HG03060 (cell line): ENCODE results near the gene IGFBPL1.
"Not testable (repeated sequence)": the region's sequence is repeated elsewhere in the genome, so short reads cannot be mapped to it uniquely, and the experiment has no call there.

Experiments used
- ATAC-seq: cut with Tn5 transposase; IDR thresholded peaks from one replicate; pipeline ENCODE4 v1.9.1; 2021; ENCODE audit warnings: low read depth, moderate number of reproducible peaks; ENCODE audit not compliant: unreplicated experiment

The IGFBPL1 gene

DNA sequence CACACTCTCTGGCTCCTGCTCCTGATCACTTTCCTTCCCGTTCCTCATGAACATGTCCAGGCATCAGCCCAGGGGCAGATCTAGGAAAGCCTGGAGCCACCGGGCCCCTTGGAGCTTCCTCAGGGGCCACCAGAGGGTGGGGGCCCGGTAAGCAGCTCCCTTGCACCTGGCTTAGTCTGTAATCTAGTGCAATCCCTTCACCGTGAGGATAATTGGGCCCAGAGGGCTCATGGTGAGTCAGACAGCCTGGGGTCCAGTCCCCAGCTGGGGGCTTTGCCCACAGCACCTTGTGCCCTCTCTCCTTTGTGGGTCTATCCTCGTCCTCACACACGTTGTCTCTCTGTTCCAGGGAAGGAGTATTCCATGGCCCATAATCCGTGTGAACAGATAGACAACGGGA, 42.1 kb downstream of the IGFBPL1 start:
- ATAC-seq: no peak

DNA sequence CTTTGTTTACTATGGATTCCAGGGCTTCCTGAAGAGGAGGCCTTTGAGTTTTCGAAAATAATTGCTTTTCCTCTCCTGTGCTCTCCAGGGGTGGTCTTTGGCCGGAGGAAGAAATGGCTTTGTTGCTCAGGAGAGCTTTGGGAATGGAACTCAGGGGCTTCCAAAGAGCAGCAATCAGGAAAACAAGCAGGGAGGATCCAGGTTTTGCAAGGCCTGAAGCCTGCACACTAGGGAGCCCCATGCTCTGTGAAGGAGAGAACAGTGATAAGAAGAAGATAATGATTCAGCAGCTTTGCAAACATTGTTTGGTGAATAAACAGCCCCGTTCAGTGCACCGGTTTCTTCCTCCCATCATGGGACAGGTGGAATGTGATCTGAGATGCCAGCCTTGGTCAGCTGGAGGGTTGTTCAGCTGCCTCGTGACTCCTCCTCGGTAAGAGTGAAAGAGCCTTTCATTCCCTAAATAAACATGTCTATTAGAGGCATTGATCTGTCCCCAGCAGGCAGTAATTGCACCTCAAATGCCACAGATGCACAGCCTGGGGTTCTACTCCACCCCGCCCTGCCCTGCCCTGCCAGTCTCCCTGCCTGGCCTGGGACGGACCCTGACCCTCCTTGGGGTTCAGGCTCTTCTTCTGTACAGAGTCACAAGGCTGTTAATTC, 43.3 kb downstream of the IGFBPL1 start:
- no peak for ATAC-seq

DNA sequence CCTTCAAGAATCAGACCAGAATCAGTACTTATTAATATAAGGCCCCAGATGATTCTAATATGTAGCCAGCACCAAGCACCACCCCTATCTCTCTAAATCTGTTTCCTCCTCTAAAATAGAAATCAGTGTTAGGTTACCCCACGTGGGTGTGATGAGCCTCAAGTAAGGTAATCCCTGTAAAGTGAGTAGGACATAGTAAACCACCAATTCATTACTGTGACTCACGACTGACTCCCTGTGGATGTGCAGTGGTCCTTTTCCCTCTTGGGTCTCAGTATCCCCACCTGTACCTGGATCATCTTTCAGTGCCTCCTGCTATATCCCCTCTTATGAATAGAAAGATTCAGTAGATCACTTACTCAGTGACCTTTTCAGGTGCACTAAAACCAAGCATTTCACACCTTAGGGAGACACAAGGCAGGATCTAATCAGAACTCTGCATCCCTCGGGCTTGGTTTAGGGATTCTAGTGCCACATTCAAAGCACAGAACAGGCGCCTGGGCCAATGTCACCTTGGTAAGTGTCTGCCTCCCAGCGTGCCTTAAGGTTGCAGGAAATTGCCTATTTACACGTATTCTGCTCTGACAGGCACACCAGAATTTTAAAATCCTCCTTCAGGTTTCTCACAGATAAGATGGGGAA, 43.9 kb downstream of the IGFBPL1 start:
- ATAC-seq: no peak

DNA sequence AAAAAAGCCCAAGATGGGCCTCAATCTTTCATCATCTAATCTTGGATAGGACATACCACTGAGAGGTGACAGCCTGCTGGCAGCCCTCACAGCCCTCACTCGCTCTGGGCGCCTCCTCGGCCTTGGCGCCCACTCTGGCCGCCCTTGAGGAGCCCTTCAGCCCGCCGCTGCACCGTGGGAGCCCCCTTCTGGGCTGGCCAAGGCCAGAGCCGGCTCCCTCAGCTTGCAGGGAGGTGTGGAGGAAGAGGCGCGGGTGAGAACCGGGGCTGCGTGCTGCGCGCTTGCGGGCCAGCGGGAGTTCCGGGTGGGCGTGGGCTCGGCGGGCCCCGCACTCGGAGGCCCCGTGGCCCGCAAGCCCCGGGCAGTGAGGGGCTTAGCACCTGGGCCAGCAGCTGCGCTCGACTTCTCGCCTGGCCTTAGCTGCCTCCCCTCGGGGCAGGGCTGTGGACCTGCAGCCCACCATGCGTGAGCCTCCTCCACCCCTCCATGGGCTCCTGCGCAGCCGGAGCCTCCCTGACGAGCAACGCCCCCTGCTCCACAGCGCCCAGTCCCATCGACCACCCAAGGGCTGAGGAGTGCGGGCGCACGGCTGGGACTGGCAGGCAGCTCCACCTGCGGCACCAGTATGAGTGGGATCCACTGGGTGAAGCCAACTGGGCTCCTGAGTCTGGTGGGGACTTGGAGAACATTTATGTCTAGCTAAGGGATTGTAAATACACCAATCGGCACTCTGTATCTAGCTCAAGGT, 46.7 kb downstream of the IGFBPL1 start:
- not testable (repeated sequence) for ATAC-seq

DNA sequence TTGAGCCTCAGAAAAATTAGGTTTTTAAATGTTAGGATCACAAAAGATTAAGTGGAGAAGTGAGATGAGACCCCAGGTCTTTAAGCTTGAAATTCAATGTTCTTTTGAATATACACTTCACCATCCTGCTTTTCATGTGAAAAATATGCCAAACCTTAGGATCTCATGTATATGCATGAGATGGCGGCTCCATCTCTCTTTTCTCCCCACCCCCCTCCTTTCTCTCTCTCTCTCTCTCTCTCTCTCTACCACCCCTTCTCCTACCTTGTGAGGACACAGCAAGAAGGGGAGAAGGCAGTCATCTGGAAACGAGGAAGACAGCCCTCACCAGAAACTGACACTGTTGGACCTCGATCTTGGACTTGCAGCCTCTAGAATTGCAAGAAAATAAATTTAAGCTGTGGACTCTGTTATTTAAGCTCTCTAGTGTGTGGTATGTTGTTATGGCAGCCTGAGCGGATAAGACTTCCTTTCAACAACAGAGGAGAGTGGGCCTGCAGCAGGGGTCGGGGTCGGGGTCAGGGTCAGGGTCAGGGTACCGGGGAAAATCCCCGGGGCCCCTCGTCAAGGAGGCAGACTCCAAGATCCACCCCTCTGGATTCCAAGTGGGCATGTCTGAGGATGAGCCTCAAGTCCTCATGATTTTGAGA, 48.1 kb downstream of the IGFBPL1 start:
- ATAC-seq: no peak

DNA sequence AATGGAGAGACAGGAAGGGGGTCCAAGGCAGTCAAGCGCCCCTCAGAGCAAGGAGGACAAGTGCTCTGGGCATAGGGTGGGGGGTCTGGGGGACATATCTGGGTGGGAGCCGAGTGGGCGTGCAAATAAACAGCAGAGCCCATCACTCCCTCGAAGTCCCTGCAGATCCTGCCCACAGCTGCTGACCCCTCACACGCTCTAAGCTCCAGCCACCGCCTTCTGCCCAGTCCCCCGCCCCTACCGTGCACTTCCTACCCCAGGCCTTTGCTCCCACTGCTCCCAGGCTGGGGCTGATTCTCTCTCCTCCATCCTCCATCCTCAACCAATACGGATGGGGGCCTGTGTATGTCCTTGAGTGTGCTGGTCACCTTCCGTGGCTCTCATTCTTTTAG, 48.7 kb downstream of the IGFBPL1 start:
- no peak for ATAC-seq

DNA sequence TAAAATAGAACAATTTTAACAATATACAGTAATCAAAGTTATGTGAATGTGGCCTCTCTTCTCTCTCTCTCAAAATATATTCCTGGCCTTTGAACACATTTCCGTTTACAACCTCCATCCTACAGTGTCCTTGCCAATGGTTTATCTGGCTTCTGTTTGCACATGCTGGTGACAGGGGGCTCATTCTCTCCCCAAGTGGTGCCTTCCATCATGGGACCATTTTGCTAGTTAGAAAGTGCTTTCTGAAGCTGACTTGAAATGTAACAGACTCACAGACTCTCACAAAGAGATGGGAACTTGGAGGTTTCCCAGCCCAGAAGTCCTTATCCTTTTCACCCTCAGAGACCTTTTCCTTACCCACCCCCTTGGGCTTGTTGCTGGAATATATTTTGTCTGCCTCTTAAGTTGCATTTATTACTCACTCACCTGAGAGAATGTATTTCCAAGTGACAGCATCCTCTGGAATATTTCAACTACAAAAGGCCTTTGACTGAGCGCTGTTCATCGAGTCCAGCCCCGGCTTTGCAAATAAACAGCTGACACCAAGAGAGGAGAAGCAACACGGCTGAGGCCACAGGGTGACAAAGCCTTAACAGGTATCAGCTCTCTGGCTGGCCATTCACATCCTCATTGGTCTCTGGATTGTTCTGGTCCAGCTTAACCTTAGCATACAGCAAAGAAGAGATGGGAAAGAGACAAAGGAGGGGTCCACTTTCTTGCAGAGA, 49.2 kb downstream of the IGFBPL1 start:
- no peak for ATAC-seq

DNA sequence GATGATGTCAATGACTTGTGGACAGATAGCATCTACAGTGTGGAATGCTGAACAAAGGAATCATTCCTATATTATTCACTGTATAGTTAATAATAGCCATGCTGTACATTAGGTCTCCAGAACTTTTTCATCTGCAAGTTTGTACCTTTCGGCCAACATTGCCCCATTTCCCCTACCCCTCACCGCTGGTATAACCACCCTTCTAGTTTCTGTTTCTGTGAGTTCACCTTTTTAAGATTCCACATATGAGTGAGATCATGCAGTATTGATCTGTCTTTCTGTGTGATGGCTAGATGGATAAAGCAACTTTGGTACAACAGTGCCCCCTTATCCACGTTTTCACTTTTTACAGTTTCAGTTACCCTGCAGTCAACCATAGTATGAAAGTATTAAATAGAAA, 50.6 kb downstream of the IGFBPL1 start:
- no peak for ATAC-seq

DNA sequence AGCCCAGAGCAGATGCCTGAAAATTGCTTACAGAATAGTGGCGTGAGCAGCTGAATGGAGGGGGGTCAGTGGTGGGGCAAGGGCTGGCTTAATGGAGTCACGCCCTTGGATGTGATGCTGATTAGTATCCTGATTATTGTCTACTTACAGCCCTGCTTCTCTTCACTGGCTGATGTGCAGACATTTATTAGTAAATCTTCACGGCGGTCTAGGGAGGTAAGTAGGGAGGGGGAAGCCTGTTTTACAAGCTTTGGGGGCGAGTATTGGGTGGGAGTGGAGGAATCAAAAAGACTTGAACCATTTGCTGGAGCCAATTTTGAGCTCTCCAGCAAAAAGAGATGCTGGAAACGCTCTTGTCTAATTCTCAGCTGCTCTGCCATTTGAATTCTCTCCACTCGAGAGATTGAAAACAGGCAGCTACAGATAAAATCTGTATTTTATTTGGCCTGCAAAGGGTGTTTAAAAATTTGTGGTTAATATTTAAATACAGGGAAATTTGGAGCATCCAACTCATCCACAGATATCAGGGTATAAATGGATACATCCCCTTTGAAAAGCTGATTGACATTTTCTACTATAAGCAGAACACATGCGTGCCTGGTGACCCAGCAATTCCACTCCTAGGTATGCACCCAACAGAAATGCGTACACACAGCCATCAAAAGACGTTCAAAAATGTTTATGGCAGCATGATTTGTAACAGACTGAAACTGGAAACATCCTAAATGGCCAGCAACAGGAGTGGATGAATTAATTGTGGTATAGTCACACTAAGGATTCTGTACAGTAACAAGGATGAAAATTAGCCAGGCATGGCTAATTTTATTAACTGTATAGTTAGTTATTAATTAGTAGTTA, 51.3 kb downstream of the IGFBPL1 start:
- no peak for ATAC-seq

DNA sequence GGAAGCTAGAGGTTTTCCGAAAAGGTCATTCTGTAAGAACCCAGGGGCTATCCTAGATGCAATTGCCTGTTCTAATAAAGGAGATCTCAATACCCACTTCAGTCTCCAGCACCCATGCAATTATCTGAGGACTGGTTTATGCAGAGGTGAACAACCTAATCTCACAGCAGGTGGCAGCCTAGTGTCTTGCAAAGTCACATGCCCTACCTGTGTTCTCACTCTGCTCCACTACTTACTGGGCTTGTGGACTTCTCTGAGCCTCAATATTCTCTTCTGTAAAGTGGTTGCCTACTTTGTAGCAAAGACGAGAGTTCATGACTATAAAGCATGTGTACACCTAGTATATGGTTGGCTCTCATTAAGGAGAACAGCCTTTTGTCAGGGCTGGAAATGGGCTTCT, 52.8 kb downstream of the IGFBPL1 start:
- ATAC-seq: no peak

DNA sequence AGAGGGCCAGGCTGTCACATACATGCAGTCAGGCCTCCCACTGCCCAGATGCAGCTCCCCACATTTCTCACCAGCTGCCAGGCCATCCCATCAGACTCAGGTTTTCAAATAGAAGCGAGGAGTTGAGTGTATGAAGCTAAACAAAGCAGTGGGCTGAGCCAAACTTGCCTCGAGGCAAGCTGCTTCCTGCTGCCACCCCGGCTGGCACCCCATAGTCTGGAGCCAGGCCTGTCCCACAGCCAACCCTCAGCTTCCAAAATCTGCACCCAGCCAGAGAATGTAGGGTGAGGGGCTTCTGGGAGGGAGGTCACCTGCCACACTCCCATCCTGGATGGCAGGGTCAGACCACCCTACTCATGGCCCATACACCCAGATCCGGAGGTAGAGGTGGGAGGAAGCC, 54.1 kb downstream of the IGFBPL1 start:
- ATAC-seq: no peak

DNA sequence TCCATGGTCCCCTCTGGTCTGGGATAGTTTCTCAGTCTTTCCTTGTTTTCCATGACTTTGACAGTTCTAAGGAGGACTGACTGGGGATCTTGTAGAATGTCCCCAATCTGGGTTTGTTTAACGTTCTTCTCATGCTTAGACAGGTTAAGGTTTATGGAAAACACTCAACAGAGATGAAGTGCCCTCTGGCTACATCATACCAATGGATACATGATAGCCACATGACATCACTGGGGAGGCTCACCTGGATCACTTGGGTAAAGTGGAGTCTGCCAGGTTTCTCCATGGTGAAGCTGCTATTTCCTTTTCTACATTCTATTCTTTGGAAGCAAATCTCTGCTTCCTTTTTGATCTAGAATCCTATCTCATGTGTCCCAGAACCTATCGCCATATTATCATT, 55.5 kb downstream of the IGFBPL1 start:
- ATAC-seq: no peak

DNA sequence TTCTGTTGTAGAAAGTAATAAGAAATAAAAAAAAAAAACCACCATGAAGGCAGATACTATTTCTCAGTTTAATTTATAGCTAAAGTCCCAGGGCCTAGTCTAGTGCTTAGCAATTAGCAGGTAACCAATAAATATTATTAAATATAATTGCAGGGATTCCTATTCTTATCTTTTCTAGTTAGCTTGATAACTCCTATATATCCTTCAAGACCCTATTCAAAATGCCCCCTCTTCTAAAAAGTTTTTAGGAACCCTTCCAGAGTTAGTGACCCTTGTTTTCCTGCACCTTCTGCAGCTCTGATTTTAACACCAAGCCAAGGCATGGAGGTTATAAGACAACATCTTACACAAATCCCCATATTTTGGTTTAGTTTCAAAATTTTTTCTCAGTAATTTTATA, 56.4 kb downstream of the IGFBPL1 start:
- ATAC-seq: no peak

DNA sequence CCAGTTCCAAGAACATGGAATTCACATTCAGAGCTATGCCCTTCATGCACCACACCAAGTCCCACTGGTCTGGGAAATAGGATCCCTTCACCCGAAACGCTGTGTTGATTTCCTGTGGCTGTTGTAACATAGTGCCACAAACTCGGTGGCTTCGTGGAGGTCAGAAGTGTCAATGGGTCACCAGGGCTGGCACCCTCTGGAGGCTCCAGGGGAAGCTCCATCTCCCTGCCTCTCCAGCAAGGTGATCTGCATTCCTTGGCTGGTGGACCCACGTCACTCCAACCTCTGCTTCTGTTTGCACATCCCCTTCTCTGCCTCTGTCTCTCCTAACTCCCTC, 60.7 kb downstream of the IGFBPL1 start:
- ATAC-seq: no peak

DNA sequence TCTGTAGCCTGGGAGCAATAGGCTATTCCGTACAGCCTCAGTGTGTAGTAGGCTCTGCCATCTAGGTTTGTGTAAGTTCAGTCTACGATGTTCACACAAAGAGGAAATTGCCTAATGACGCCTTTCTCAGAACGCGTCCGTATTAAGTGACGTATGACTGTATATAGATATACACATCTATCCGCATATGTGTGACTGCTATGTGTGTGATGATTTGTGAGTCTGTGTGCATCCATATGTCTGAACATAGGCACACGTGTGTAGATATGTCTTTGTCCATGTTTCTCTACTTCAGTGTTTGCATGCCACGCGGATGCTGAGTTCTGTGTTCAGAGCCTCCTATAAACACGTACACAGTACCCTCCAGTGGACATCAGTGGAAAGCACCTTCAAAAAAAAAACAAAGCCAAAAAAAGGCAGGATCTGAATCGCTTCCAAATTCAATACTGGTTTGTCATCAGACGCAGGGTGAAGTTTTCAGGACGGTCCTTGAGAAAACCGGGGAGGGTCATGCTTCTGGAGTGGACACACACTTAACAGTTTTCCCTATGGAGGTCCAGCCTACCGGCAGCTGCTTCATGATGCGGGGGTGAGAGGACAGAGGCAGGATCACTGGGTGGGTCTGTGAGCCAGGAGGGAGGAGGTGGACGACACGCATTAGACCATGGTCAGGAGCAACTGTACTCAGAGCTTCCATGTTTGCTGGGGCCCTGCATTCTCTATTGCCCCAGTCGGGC, 61.2 kb downstream of the IGFBPL1 start:
- no peak for ATAC-seq

DNA sequence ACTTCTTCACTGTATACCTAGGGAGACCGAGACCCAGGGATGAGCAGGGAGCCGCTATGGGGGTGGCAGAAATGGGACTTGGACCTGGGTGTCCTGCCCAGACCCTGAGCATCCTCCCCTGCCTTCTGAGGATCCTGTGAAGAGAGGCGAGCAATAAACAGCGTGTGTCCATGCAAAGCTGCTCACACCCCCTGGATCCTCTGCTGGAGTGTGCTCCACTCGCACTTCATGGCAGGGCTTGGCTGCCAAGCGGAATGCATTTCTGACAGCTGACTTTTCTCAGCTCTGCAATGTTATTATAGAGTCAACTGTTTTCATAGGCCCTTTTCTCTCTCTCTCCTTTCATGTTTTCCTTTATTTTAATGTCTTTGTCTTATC, 62.8 kb downstream of the IGFBPL1 start:
- ATAC-seq: no peak

DNA sequence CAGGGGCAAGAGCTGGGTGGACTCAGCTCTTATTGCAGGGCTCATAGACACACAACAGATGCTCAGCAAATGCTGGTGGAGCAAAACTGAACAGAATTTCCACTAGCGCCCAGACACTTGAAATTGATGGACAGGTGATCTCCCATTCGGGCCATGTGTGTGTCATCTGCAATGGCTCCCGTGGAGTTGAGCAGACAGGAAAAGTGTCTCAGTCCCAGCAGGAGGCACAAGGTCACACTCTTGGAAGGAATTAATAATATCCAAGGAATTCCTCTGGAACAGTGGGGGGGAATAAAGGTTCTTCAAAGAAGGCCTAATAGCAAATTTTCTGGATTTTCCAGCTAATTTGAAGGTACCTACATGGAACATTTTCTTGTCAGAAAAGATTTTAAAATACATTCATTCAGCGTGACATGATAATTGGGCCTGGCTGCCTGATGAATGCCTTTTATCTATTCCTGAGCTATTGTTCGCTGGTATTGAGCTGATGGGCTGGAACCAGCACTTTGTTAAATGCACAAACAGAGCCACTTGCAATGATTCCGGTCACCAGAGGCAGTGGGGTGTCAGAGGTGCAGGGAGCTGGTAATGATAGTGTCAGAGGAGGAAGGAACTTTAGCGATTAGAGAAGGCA, 63.3 kb downstream of the IGFBPL1 start:
- ATAC-seq: no peak

DNA sequence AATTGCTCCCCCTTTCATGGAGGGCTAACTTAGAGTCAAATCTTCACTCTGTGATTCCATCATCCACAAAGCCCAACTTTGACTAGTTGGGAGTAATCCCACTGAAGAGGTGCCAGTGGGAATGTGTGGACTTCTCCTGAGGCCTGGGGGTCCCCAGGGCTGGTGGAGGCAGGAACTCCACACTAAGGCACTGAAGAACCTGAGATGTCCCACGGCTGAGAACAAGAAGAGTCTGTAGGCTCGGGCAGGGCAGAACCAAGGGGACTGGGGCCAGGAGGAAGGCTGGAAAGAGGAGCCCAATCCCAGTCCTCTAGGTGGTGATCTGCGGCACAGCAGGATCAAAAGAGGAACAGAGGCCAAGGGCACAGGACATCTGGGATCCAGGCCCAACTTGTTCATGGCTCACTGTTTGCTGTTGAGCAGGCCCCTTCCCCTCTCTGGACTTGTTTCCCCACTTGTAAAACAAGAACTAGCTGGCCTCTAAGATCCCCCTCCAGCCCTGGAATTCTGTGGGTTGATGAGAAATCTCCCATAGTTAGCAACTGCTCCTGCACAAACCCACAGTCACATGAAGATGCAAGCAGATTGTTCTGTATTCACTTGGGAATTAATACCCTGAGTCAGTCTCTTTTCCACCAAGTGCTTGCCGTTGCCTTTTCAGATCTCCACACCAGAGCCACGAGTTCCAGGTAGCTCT, 64.4 kb downstream of the IGFBPL1 start:
- no peak for ATAC-seq
